Measurements from ENCODE around the gene MRPL52.
A peak's percentile ranks its signal among the peaks of the same experiment; 100 is the strongest.

The MRPL52 gene

GRCh38 chr14:22883173-22883976 is 53.7 kb downstream of the MRPL52 start, which contains the start of gene REM2:
TSS of gene REM2 (plus strand) at chr14:22883222. CDS start at chr14:22883288, 66 bp downstream.
- no peak for DNase-seq

GRCh38 chr14:22884076-22884737 is 54.5 kb downstream of the MRPL52 start:
- DNase-seq: peak; percentile 46
